MM.1S (cell line): ENCODE data around the gene RMDN3.

ENCODE experiments used
- DNase-seq: peaks from one replicate; pipeline ENCODE4 v3.0.0-alpha.2; 2015
- H2AFZ ChIP-seq: fragments of 300-600 bp; sonication (generic); 2 replicates; pipeline ENCODE4 v1.6.0; 2016; ENCODE audit warnings: antibody characterized with exemption, low read length
- H3F3A ChIP-seq: fragments of 300-600 bp; sonication (generic); 2 replicates; pipeline ENCODE4 v1.6.1; 2016; ENCODE audit warnings: mild to moderate bottlenecking, antibody characterized with exemption, low read length, moderate library complexity, mixed read lengths; ENCODE audit not compliant: insufficient read depth
- H3K27ac ChIP-seq: fragments of 300-600 bp; sonication (generic); 2 replicates; pipeline ENCODE4 v1.5.1; 2016; ENCODE audit warnings: mild to moderate bottlenecking, low read length
- H3K27me3 ChIP-seq: fragments of 300-600 bp; sonication (generic); replicated peaks from 2 replicates; pipeline ENCODE4 v1.6.0; 2016; ENCODE audit warnings: low read length; ENCODE audit not compliant: insufficient read depth
- H3K36me3 ChIP-seq: fragments of 300-600 bp; sonication (generic); replicated peaks from 2 replicates; pipeline ENCODE4 v1.6.1; 2016; ENCODE audit warnings: mild to moderate bottlenecking, low read length, mixed read lengths; ENCODE audit not compliant: insufficient read depth
- H3K4me1 ChIP-seq: fragments of 300-600 bp; sonication (generic); 2 replicates; pipeline ENCODE4 v1.6.1; 2016; ENCODE audit warnings: low read length, mixed read lengths
- H3K4me2 ChIP-seq: fragments of 300-600 bp; sonication (generic); 2 replicates; pipeline ENCODE4 v1.6.0; 2016; ENCODE audit warnings: low read depth, low read length
- H3K4me3 ChIP-seq: fragments of 300-600 bp; sonication (generic); 2 replicates; pipeline ENCODE4 v1.5.1; 2016; ENCODE audit warnings: low read length, mixed read lengths
- H3K79me2 ChIP-seq: fragments of 300-600 bp; sonication (generic); 2 replicates; pipeline ENCODE4 v1.6.1; 2016; ENCODE audit warnings: mixed run types, low read length, mixed read lengths
- H3K9ac ChIP-seq: fragments of 300-600 bp; sonication (generic); 2 replicates; pipeline ENCODE4 v1.6.1; 2016; ENCODE audit warnings: low read length, mixed read lengths
- H3K9me2 ChIP-seq: fragments of 300-600 bp; sonication (generic); replicated peaks from 2 replicates; pipeline ENCODE4 v1.6.1; 2016; ENCODE audit warnings: mild to moderate bottlenecking, low read length, mixed read lengths; ENCODE audit not compliant: insufficient read depth
- H3K9me3 ChIP-seq: fragments of 300-600 bp; sonication (generic); replicated peaks from 2 replicates; pipeline ENCODE4 v1.6.1; 2016; ENCODE audit warnings: mild to moderate bottlenecking, low read length, mixed read lengths; ENCODE audit not compliant: insufficient read depth
- H4K20me1 ChIP-seq: fragments of 300-600 bp; sonication (generic); 2 replicates; pipeline ENCODE4 v1.6.1; 2016; ENCODE audit warnings: mild to moderate bottlenecking, low read length, moderate library complexity, mixed read lengths; ENCODE audit not compliant: insufficient read depth
- EZH2 ChIP-seq: fragments of 300-600 bp; sonication (generic); optimal IDR thresholded peaks from 2 replicates; pipeline ENCODE3; 2017; ENCODE audit warnings: low read depth, mild to moderate bottlenecking, antibody characterized with exemption, low read length, mixed read lengths
- EZH2phosphoT487 ChIP-seq: fragments of 300-600 bp; sonication (generic); IDR thresholded peaks from 2 replicates; pipeline ENCODE4 v1.6.1; 2018; ENCODE audit warnings: antibody characterized with exemption, low read length
- TF ChIP-seq, protein P1 (sequence below): fragments of 300-600 bp; sonication (generic); IDR thresholded peaks from 2 replicates; pipeline ENCODE4 v1.5.1; 2016; ENCODE audit warnings: antibody characterized with exemption, low read length, mixed read lengths

The RMDN3 gene

DNA sequence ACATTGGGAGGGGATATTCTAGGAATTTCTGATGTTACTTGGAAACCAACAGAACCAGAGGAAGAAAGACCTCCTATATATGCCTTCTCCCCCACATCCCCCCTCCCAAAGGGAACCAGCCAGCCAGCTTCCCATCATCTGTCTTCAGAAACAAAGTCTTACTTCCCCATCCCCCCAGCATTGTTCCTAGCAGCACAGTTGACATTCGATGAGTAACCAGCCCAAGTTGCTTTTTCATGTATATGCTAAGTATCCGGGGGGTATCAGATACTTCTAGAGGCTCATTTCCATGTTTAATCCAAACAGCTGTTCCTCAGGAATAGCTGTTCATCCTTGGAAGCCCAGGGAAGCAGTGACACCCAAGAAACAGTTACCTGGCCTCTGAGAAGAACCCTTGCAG is 16.0 kb downstream of the RMDN3 start:
- H3K4me1 ChIP-seq = peaks cover 15% of the 10 kb centered on the region
- H3K4me3 ChIP-seq = no peak overlapping the region
- no peak for TF ChIP-seq EZH2
- TF ChIP-seq EZH2phosphoT487 = no peak
- TF ChIP-seq, protein P1, sequence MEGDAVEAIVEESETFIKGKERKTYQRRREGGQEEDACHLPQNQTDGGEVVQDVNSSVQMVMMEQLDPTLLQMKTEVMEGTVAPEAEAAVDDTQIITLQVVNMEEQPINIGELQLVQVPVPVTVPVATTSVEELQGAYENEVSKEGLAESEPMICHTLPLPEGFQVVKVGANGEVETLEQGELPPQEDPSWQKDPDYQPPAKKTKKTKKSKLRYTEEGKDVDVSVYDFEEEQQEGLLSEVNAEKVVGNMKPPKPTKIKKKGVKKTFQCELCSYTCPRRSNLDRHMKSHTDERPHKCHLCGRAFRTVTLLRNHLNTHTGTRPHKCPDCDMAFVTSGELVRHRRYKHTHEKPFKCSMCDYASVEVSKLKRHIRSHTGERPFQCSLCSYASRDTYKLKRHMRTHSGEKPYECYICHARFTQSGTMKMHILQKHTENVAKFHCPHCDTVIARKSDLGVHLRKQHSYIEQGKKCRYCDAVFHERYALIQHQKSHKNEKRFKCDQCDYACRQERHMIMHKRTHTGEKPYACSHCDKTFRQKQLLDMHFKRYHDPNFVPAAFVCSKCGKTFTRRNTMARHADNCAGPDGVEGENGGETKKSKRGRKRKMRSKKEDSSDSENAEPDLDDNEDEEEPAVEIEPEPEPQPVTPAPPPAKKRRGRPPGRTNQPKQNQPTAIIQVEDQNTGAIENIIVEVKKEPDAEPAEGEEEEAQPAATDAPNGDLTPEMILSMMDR = no peak
- peaks cover 19% of the 10 kb centered on the region for H3F3A ChIP-seq
- H3K9me2 ChIP-seq = no peaks in the 10 kb centered on the region
- no peak overlapping the region for H3K9ac ChIP-seq
- H3K27me3 ChIP-seq = no peaks in the 10 kb centered on the region
- no peak overlapping the region for H2AFZ ChIP-seq
- no peaks in the 10 kb centered on the region for H4K20me1 ChIP-seq
- no peak overlapping the region for H3K4me2 ChIP-seq
- no peak overlapping the region for H3K27ac ChIP-seq
- no peak for DNase-seq
- H3K36me3 ChIP-seq = 0 out of 2 replicates have a peak, but pooled peaks cover 2% of the 10 kb centered on the region
- H3K9me3 ChIP-seq = no peaks in the 10 kb centered on the region
- H3K79me2 ChIP-seq = peaks cover 5% of the 10 kb centered on the region; the same call in 1 of the 2 replicates

DNA sequence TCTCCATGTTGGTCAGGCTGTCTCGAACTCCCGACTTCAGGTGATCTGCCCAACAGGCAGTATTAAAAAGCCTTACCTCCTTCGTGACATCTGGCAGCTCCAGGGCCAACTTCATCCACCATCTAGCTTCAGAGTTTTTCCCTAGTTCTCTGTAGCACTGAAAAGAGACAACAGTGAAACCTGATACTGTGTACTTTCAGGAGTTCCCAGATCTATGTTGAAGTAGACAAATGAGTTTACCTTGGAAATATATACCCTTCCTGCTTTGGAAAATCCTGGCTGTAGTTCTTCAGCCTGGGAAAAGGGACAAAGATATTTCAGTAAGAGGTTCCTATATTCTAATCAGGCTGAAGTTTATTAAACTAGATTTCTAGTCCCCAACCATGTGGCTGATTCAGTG is 18.0 kb downstream of the RMDN3 start:
- Histone ChIP-seq H4K20me1 (no peaks in the 10 kb centered on the region), H3K36me3 (0 out of 2 replicates have a peak, but pooled peaks cover 2% of the 10 kb centered on the region)

DNA sequence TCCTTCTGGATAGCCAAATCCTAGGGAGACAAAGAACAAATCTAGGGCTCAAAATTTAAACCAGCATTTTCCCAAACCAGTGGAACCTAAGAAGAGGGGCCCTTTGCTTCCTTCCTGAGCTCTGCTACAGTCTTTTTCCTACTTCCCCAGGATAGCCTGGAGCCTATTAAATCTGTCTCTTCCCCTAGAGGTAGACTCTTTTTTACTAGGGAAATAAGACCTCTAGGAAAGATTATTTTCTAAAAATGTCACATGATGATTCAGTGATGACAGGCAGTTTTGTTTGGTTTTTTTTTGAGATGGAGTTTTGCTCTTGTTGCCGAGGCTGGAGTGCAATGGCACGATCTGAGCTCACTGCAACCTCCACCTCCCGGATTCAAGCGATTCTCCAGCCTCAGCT is 18.5 kb downstream of the RMDN3 start:
- H3K27ac ChIP-seq = no peak overlapping the region
- H2AFZ ChIP-seq = no peak overlapping the region
- H3K4me3 ChIP-seq = no peak overlapping the region
- no peak for DNase-seq
- H3K9me3 ChIP-seq = no peaks in the 10 kb centered on the region
- H3K9ac ChIP-seq = no peak overlapping the region
- H3F3A ChIP-seq = peaks cover 9% of the 10 kb centered on the region; the same call in 1 of the 2 replicates
- H3K27me3 ChIP-seq = no peaks in the 10 kb centered on the region
- no peaks in the 10 kb centered on the region for H3K9me2 ChIP-seq
- H4K20me1 ChIP-seq = no peaks in the 10 kb centered on the region
- H3K4me1 ChIP-seq = peaks cover 9% of the 10 kb centered on the region
- no peak overlapping the region for H3K4me2 ChIP-seq
- TF ChIP-seq EZH2phosphoT487 (no peak), EZH2 (no peak)
- TF ChIP-seq, protein P1 = no peak
- H3K79me2 ChIP-seq = no peaks in the 10 kb centered on the region; the same call in 1 of the 2 replicates
- H3K36me3 ChIP-seq = 0 out of 2 replicates have a peak, but pooled peaks cover 2% of the 10 kb centered on the region

More for the DNA sequence above, 18.0 kb downstream of the RMDN3 start:
- H3K4me3 ChIP-seq = no peak overlapping the region
- TF ChIP-seq EZH2phosphoT487 (no peak), EZH2 (no peak)
- TF ChIP-seq, protein P1 = no peak
- H3K9me3 ChIP-seq = no peaks in the 10 kb centered on the region
- no peak overlapping the region for H3K9ac ChIP-seq
- H3K27me3 ChIP-seq = no peaks in the 10 kb centered on the region
- H3F3A ChIP-seq = peaks cover 5% of the 10 kb centered on the region; the same call in 1 of the 2 replicates
- H3K9me2 ChIP-seq = no peaks in the 10 kb centered on the region
- H3K27ac ChIP-seq = no peak overlapping the region
- DNase-seq = no peak
- no peak overlapping the region for H2AFZ ChIP-seq
- no peaks in the 10 kb centered on the region; the same call in 1 of the 2 replicates for H3K79me2 ChIP-seq
- H3K4me2 ChIP-seq = no peak overlapping the region
- H3K4me1 ChIP-seq = peaks cover 4% of the 10 kb centered on the region; the same call in 1 of the 2 replicates
